ES-I3 (cell line): ENCODE measurements around the gene AKT3.

ENCODE experiments used
- H3K36me3 ChIP-seq: 2 replicates; pipeline ENCODE4 v1.6.1; 2013; ENCODE audit warnings: mild to moderate bottlenecking, low read length, control low read depth, moderate library complexity; ENCODE audit not compliant: insufficient read depth
- H3K4me1 ChIP-seq: 2 replicates; pipeline ENCODE4 v1.6.1; 2013; ENCODE audit warnings: mild to moderate bottlenecking, control low read depth, low read length; ENCODE audit not compliant: insufficient read depth
- H3K9ac ChIP-seq: 2 replicates; pipeline ENCODE4 v1.6.1; 2013; ENCODE audit warnings: low read depth, mild to moderate bottlenecking, low read length, moderate library complexity
- H3K9me3 ChIP-seq: 2 replicates; pipeline ENCODE4 v1.6.1; 2013; ENCODE audit warnings: mild to moderate bottlenecking, low read length, moderate library complexity; ENCODE audit not compliant: control insufficient read depth, insufficient read depth

The AKT3 gene

GRCh38 chr1:243727503-243728203, 122.4 kb downstream of the AKT3 start:
- Histone ChIP-seq H3K36me3 (no peaks in the 10 kb centered on the region), H3K9me3 (0 out of 2 replicates have a peak, but pooled peaks cover 3% of the 10 kb centered on the region), H3K4me1 (peaks cover 16% of the 10 kb centered on the region), H3K9ac (no peak overlapping the region)

- H3K4me1 ChIP-seq, result peaks cover 11% of the 10 kb centered on the region
- H3K36me3 ChIP-seq, result no peaks in the 10 kb centered on the region
- 0 out of 2 replicates have a peak, but pooled peaks cover 3% of the 10 kb centered on the region for H3K9me3 ChIP-seq
- H3K9ac ChIP-seq, result no peak overlapping the region
Measured at GRCh38 chr1:243726806-243727502, 123.1 kb downstream of the AKT3 start.

GRCh38 chr1:243725846-243726245, 124.2 kb downstream of the AKT3 start:
- Histone ChIP-seq H3K9ac (no peak overlapping the region), H3K36me3 (no peaks in the 10 kb centered on the region), H3K9me3 (0 out of 2 replicates have a peak, but pooled peaks cover 3% of the 10 kb centered on the region), H3K4me1 (peaks cover 7% of the 10 kb centered on the region; the same call in 1 of the 2 replicates)

DNA sequence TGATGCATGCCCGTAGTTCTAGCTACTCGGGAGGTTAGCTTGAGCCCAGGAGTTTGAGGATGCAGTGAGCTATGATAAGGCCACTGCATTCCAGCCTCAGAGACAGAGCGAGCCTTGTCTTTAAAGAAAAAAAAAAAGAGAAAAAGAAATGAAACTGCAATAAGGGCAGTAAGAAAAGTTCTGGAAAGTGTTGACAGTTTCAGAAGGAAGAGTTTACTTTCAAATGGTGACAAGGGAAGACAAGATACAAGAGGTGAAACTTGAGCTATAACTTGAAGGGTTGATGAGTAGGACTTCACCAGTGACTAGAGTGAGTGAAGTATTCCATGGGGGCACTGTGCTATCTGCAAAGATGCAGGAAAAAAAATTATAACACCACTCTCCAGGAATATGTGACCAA, 125.0 kb downstream of the AKT3 start:
- Histone ChIP-seq H3K9ac (no peak overlapping the region), H3K4me1 (peaks cover 7% of the 10 kb centered on the region; the same call in 1 of the 2 replicates), H3K9me3 (no peaks in the 10 kb centered on the region), H3K36me3 (no peaks in the 10 kb centered on the region)

- no peaks in the 10 kb centered on the region for H3K9me3 ChIP-seq
- H3K4me1 ChIP-seq, result peaks cover 21% of the 10 kb centered on the region
- no peak overlapping the region for H3K9ac ChIP-seq
- no peaks in the 10 kb centered on the region for H3K36me3 ChIP-seq
Measured at GRCh38 chr1:243723458-243724043, 126.5 kb downstream of the AKT3 start.

- H3K36me3 ChIP-seq, result no peaks in the 10 kb centered on the region
- H3K4me1 ChIP-seq, result peaks cover 25% of the 10 kb centered on the region
- no peaks in the 10 kb centered on the region for H3K9me3 ChIP-seq
- no peak overlapping the region for H3K9ac ChIP-seq
Measured at GRCh38 chr1:243723050-243723449, 127.0 kb downstream of the AKT3 start.

- no peak overlapping the region for H3K9ac ChIP-seq
- no peaks in the 10 kb centered on the region for H3K9me3 ChIP-seq
- no peaks in the 10 kb centered on the region for H3K36me3 ChIP-seq
- H3K4me1 ChIP-seq, result peaks cover 24% of the 10 kb centered on the region
Measured at GRCh38 chr1:243719476-243719875, 130.6 kb downstream of the AKT3 start.

- H3K9ac ChIP-seq, result no peak overlapping the region
- no peaks in the 10 kb centered on the region for H3K36me3 ChIP-seq
- H3K4me1 ChIP-seq, result peaks cover 25% of the 10 kb centered on the region
- no peaks in the 10 kb centered on the region for H3K9me3 ChIP-seq
Measured at GRCh38 chr1:243718893-243719292, 131.2 kb downstream of the AKT3 start.

DNA sequence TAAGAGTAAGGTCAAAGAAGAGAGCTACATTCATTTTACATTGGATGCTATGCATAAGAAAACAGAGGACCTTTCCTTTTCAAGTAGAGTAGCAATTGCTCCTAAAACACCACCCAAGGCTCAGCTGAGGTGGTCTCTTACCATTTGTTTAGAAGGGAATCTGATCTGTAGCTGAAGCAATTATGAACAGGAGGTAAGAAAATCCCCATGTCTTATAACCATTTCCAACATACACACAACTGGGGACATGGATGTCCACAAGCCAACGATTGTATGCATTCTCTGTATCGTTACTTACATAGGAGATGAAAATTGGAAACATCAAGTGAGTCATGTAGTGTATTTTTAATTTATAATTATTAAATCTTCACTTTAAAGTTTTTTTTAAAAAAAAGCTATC, 132.0 kb downstream of the AKT3 start:
- Histone ChIP-seq H3K9me3 (no peaks in the 10 kb centered on the region), H3K36me3 (no peaks in the 10 kb centered on the region), H3K9ac (no peak overlapping the region), H3K4me1 (peaks cover 29% of the 10 kb centered on the region)

GRCh38 chr1:243716906-243717305, 133.1 kb downstream of the AKT3 start:
- Histone ChIP-seq H3K9me3 (no peaks in the 10 kb centered on the region), H3K9ac (no peak overlapping the region), H3K36me3 (no peaks in the 10 kb centered on the region), H3K4me1 (peaks cover 30% of the 10 kb centered on the region)

DNA sequence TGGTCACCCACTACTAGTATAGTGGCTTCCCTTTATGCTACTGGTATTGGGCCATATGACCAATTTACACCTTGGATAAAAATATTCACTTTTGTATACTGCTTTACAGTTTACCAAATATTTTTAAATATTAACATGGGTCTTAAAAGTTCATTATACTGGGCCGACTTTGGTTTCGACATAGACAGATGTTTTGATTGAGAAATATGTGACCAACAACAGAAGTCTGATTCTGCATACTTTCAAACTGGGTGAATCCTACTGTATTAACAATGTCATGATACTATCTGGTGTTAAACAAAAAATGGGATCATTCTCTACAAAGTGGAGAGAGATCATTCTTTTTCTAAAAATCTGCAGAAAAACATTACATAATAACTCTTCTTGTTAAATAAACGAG, 134.8 kb downstream of the AKT3 start:
- peaks cover 30% of the 10 kb centered on the region for H3K4me1 ChIP-seq

GRCh38 chr1:243713470-243714186, 136.4 kb downstream of the AKT3 start:
- Histone ChIP-seq H3K9ac (no peak overlapping the region), H3K9me3 (no peaks in the 10 kb centered on the region), H3K4me1 (peaks cover 16% of the 10 kb centered on the region), H3K36me3 (no peaks in the 10 kb centered on the region)

More for the DNA sequence above, 134.8 kb downstream of the AKT3 start:
- H3K9me3 ChIP-seq, result no peaks in the 10 kb centered on the region
- H3K9ac ChIP-seq, result no peak overlapping the region
- H3K36me3 ChIP-seq, result no peaks in the 10 kb centered on the region

DNA sequence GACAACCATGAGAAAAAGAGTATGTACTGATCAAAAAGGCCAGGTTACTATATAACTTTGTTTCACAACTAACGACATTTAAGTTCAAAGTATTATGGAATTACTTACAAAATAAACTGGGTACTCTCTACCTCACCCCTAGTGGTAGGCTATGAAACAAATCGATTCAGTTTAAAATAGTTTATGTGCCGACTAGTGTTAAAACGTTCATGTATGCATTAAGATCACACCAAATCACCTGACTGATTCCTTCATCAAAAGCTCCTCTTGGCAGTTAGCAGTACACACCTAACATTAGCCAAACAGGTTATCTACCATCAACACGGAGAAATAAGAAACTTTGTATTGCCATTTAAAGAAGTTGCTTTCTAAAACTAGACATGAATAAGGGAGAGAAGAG, 137.1 kb downstream of the AKT3 start:
- H3K9me3 ChIP-seq, result no peaks in the 10 kb centered on the region
- no peaks in the 10 kb centered on the region for H3K36me3 ChIP-seq
- H3K4me1 ChIP-seq, result peaks cover 11% of the 10 kb centered on the region
- H3K9ac ChIP-seq, result no peak overlapping the region

- H3K9me3 ChIP-seq, result no peaks in the 10 kb centered on the region
- peaks cover 9% of the 10 kb centered on the region; the same call in 1 of the 2 replicates for H3K4me1 ChIP-seq
- H3K36me3 ChIP-seq, result no peaks in the 10 kb centered on the region
- no peak overlapping the region for H3K9ac ChIP-seq
Measured at GRCh38 chr1:243712242-243712641, 137.8 kb downstream of the AKT3 start.
